HCT116 (cell line): ENCODE measurements around the gene TCL1B. TPM values are rescaled to one million over a fixed set of nuclear protein-coding genes. Genes with fewer than 3 reads are reported as not detected.

Experiments
- ATAC-seq: fragments of 200-7000 bp; cut with Tn5 transposase; 2 replicates; pipeline ENCODE4 v1.9.1; 2020; ENCODE audit warnings: mild to moderate bottlenecking, moderate library complexity
- BruUV-seq: library from RNA; stranded (reverse); fragments of 400-500 nt; replicated peaks from 2 replicates; lab custom pipeline; 2021; lab: Mats Ljungman, UMichigan
- CTCF ChIA-PET: fragments of 300-600 bp; sonication (Branson Sonifier 250); formaldehyde crosslinking; loops from one replicate; lab custom pipeline; 2021; ENCODE audit warnings: antibody characterized with exemption; lab: Charles Lee
- POLR2A ChIA-PET: fragments of 300-600, 350-600 bp; sonication (Branson Sonifier 250); formaldehyde crosslinking; loops from one replicate; lab custom pipeline; 2021; ENCODE audit warnings: antibody characterized with exemption; lab: Charles Lee
- RAD21 ChIA-PET, 2 experiments: fragments of 300-600 bp; sonication (Branson Sonifier 250); formaldehyde crosslinking; loops; one replicate each; lab custom pipeline; 2023; ENCODE audit warnings: low total read pairs in 2 of 2; ENCODE audit not compliant: uncharacterized antibody in 2 of 2, unreplicated experiment in 2 of 2, low non-redundant PET in 1 of 2; lab: Charles Lee
- DNase-seq: peaks from one replicate; pipeline ENCODE4 v3.0.0-alpha.2; 2010; ENCODE audit warnings: low read depth, low spot score
- H2AFZ ChIP-seq: fragments of 200-600 bp; shearing (Covaris generic), sonication (generic); 2 replicates; pipeline ENCODE4 v1.6.1; 2017; ENCODE audit warnings: low read depth, mixed run types, mixed read lengths, antibody characterized with exemption, low read length; ENCODE audit not compliant: poor library complexity, severe bottlenecking
- H3K27ac ChIP-seq: 2 replicates; pipeline ENCODE4 v1.5.1; 2012; ENCODE audit warnings: low read depth, low read length
- H3K27me3 ChIP-seq: fragments of 200-600 bp; sonication (generic); 2 replicates; pipeline ENCODE4 v1.6.1; 2016; ENCODE audit warnings: mixed run types, low read length, mixed read lengths; ENCODE audit not compliant: insufficient read depth
- H3K36me3 ChIP-seq, 2 experiments: fragments of 200-500 bp in 1 of 2; fragments of 200-600 bp in 1 of 2; sonication (Bioruptor generic) in 1 of 2; sonication (generic) in 1 of 2; 2 replicates each; pipeline versions ENCODE4 v1.5.1 to v1.6.1; 2014 to 2016; ENCODE audit warnings: low read length in 2 of 2, inconsistent platforms in 1 of 2, mixed read lengths in 1 of 2, mixed run types in 1 of 2; ENCODE audit not compliant: insufficient read depth in 2 of 2, control insufficient read depth in 1 of 2
- H3K4me1 ChIP-seq, 2 experiments: fragments of 200-600 bp in 1 of 2; sonication (generic) in 1 of 2; 2 replicates each; pipeline versions ENCODE4 v1.5.1 to v1.6.1; 2012 to 2017; ENCODE audit warnings: low read length in 2 of 2, inconsistent platforms in 1 of 2, mild to moderate bottlenecking in 1 of 2, mixed read lengths in 1 of 2, mixed run types in 1 of 2, moderate library complexity in 1 of 2; ENCODE audit not compliant: insufficient read depth in 2 of 2, control insufficient read depth in 1 of 2
- H3K4me2 ChIP-seq: fragments of 200-600 bp; sonication (generic); 2 replicates; pipeline ENCODE4 v1.6.1; 2017; ENCODE audit warnings: mixed run types, low read length, mixed read lengths
- H3K4me3 ChIP-seq, 2 experiments: fragments of 200-600 bp in 1 of 2; sonication (generic) in 1 of 2; replicated peaks in 1 of 2; 2 replicates each; pipeline ENCODE4 v1.5.1; 2011 to 2016; ENCODE audit warnings: low read length in 2 of 2, control low read depth in 1 of 2, low read depth in 1 of 2, mild to moderate bottlenecking in 1 of 2, mixed read lengths in 1 of 2, mixed run types in 1 of 2
- H3K79me2 ChIP-seq: fragments of 200-600 bp; sonication (generic); 2 replicates; pipeline ENCODE4 v1.6.1; 2017; ENCODE audit warnings: mild to moderate bottlenecking, mixed run types, low read length, moderate library complexity, mixed read lengths; ENCODE audit not compliant: insufficient read depth
- H3K9ac ChIP-seq: fragments of 200-600 bp; sonication (generic); 2 replicates; pipeline ENCODE4 v1.6.1; 2016; ENCODE audit warnings: low read length, mixed read lengths
- H3K9me2 ChIP-seq: fragments of 200-600 bp; sonication (generic), shearing (Covaris generic); 2 replicates; pipeline ENCODE4 v1.6.1; 2017; ENCODE audit warnings: mixed run types, mild to moderate bottlenecking, moderate library complexity; ENCODE audit not compliant: insufficient read depth
- H3K9me3 ChIP-seq, 2 experiments: fragments of 200-500 bp in 1 of 2; fragments of 200-600 bp in 1 of 2; sonication (Bioruptor generic) in 1 of 2; sonication (generic) in 1 of 2; 2 replicates each; pipeline ENCODE4 v1.6.1; 2014 to 2017; ENCODE audit warnings: low read length in 2 of 2, mixed read lengths in 2 of 2, inconsistent platforms in 1 of 2, low read depth in 1 of 2, mild to moderate bottlenecking in 1 of 2, mixed run types in 1 of 2, moderate library complexity in 1 of 2; ENCODE audit not compliant: control insufficient read depth in 1 of 2, insufficient read depth in 1 of 2
- H4K20me1 ChIP-seq: fragments of 200-600 bp; sonication (generic), shearing (Covaris generic); 2 replicates; pipeline ENCODE4 v1.6.1; 2017; ENCODE audit warnings: mixed run types, mild to moderate bottlenecking, moderate library complexity; ENCODE audit not compliant: insufficient read depth
- CBX3 ChIP-seq: IDR thresholded peaks from 2 replicates; pipeline ENCODE4 v1.6.1; 2012; ENCODE audit warnings: low read depth
- CEBPB ChIP-seq: IDR thresholded peaks from 2 replicates; pipeline ENCODE4 v1.6.1; 2012; ENCODE audit warnings: low read depth
- EGR1 ChIP-seq: IDR thresholded peaks from 2 replicates; pipeline ENCODE4 v1.6.1; 2012; ENCODE audit warnings: low read depth
- ELF1 ChIP-seq: IDR thresholded peaks from 2 replicates; pipeline ENCODE4 v1.6.1; 2012; ENCODE audit warnings: low read depth, borderline replicate concordance
- EZH2 ChIP-seq: fragments of 200-600 bp; sonication (generic); IDR thresholded peaks from 2 replicates; pipeline ENCODE4 v1.6.1; 2017; ENCODE audit warnings: antibody characterized with exemption, mixed run types
- FOSL1 ChIP-seq: IDR thresholded peaks from 2 replicates; pipeline ENCODE4 v1.6.1; 2012; ENCODE audit warnings: low read depth
- JUND ChIP-seq: IDR thresholded peaks from 2 replicates; pipeline ENCODE4 v1.6.1; 2012
- POLR2A ChIP-seq: IDR thresholded peaks from 2 replicates; pipeline ENCODE4 v1.7.0; 2011; ENCODE audit warnings: borderline replicate concordance; ENCODE audit not compliant: insufficient read depth, insufficient read length; ENCODE audit errors: extremely low read depth
- POLR2AphosphoS5 ChIP-seq: IDR thresholded peaks from 2 replicates; pipeline ENCODE4 v1.6.1; 2011; ENCODE audit warnings: mild to moderate bottlenecking, low read depth, low read length, moderate library complexity
- RAD21 ChIP-seq: IDR thresholded peaks from 2 replicates; pipeline ENCODE4 v1.6.1; 2012; ENCODE audit warnings: low read depth, mild to moderate bottlenecking
- SIN3A ChIP-seq: IDR thresholded peaks from 2 replicates; pipeline ENCODE4 v1.6.1; 2012; ENCODE audit warnings: low read depth
- SP1 ChIP-seq: IDR thresholded peaks from 2 replicates; pipeline ENCODE4 v1.6.1; 2012; ENCODE audit warnings: low read depth
- SRF ChIP-seq: IDR thresholded peaks from 2 replicates; pipeline ENCODE4 v1.6.1; 2012; ENCODE audit warnings: low read depth
- YY1 ChIP-seq: IDR thresholded peaks from 2 replicates; pipeline ENCODE4 v1.6.1; 2011; ENCODE audit warnings: low read length, low read depth, moderate library complexity, mild to moderate bottlenecking; ENCODE audit not compliant: insufficient replicate concordance; ENCODE audit errors: extremely low read depth
- ZFX ChIP-seq: fragments of 450-650 bp; IDR thresholded peaks from 2 replicates; pipeline ENCODE4 v1.6.1; 2017
- ZNF274 ChIP-seq: fragments of 200-500 bp; sonication (Bioruptor generic); IDR thresholded peaks from 2 replicates; pipeline ENCODE4 v1.6.1; 2014; ENCODE audit warnings: mild to moderate bottlenecking, low read depth, low read length, inconsistent platforms
- intact Hi-C: fragments of 100-400 bp; cut with micrococcal nuclease; formaldehyde crosslinking; loops from 2 replicates; pipeline ENCODE4 v1.10.0; 2022
- total RNA-seq: library from RNA; stranded (reverse); gene quantifications from one replicate; pipeline ENCODE4 v1.2.1, GENCODE V29; 2021; ENCODE audit not compliant: unreplicated experiment
- TF ChIP-seq, protein P1 (sequence below): IDR thresholded peaks from 2 replicates; pipeline ENCODE4 v1.6.1; 2011; ENCODE audit warnings: mild to moderate bottlenecking, low read length, moderate library complexity; ENCODE audit not compliant: insufficient replicate concordance; ENCODE audit errors: extremely low read depth
- TF ChIP-seq, protein P2 (sequence below): IDR thresholded peaks from 2 replicates; pipeline ENCODE4 v1.6.1; 2012; ENCODE audit warnings: low read depth
- TF ChIP-seq, protein P3 (sequence below): IDR thresholded peaks from 2 replicates; pipeline ENCODE4 v1.6.1; 2012

TCL1B gene
- total RNA-seq, 1 experiment from 2014 or later, result not detected

DNA sequence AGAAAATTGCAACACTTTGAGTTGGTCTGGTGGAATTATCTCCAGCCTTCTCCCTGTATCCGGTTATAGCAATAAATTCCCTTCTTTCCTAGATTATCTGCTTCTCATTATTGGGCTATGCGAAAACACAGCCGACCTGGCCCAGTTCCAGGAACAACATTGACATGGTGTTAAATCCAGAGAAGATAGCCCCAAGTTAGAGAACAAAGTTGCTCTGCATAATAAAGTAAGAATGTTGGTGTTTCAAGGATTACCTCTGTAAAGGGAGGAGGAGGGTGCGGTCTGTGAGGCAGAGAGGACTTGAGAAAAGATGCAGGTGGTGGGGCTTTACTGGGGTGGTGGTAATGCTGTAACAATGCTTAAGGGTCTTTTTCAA, 15.6 kb downstream of the TCL1B start:
- DNase-seq (no peak), ATAC-seq (no peak)
- no peaks in the 10 kb centered on the region for H3K9me3 ChIP-seq
- CTCF ChIA-PET, result no interaction called here
- H3K4me3 ChIP-seq, result no peak overlapping the region
- no peak overlapping the region for H3K27ac ChIP-seq
- no peaks in the 10 kb centered on the region for H3K36me3 ChIP-seq
- RAD21 ChIA-PET, result no interaction called here
- intact Hi-C loops, result loop anchor here (5.0 kb wide), 1 partner anchor 720 kb away; no protein-coding TSS in a partner anchor
- no peak overlapping the region for H3K9ac ChIP-seq
- POLR2A ChIA-PET, result no interaction called here
- no peak overlapping the region for H3K4me2 ChIP-seq
- H2AFZ ChIP-seq, result no peak overlapping the region
- H3K79me2 ChIP-seq, result no peaks in the 10 kb centered on the region
- TF ChIP-seq POLR2A (no peak), SP1 (no peak), RAD21 (no peak), YY1 (no peak), JUND (no peak), POLR2AphosphoS5 (no peak), FOSL1 (no peak), SIN3A (no peak), SRF (no peak), ELF1 (no peak), EZH2 (no peak), CBX3 (no peak), CEBPB (no peak), ZNF274 (no peak), EGR1 (no peak), ZFX (no peak)
- TF ChIP-seq, protein P1, sequence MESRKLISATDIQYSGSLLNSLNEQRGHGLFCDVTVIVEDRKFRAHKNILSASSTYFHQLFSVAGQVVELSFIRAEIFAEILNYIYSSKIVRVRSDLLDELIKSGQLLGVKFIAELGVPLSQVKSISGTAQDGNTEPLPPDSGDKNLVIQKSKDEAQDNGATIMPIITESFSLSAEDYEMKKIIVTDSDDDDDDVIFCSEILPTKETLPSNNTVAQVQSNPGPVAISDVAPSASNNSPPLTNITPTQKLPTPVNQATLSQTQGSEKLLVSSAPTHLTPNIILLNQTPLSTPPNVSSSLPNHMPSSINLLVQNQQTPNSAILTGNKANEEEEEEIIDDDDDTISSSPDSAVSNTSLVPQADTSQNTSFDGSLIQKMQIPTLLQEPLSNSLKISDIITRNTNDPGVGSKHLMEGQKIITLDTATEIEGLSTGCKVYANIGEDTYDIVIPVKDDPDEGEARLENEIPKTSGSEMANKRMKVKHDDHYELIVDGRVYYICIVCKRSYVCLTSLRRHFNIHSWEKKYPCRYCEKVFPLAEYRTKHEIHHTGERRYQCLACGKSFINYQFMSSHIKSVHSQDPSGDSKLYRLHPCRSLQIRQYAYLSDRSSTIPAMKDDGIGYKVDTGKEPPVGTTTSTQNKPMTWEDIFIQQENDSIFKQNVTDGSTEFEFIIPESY, result no peak
- TF ChIP-seq, protein P2, sequence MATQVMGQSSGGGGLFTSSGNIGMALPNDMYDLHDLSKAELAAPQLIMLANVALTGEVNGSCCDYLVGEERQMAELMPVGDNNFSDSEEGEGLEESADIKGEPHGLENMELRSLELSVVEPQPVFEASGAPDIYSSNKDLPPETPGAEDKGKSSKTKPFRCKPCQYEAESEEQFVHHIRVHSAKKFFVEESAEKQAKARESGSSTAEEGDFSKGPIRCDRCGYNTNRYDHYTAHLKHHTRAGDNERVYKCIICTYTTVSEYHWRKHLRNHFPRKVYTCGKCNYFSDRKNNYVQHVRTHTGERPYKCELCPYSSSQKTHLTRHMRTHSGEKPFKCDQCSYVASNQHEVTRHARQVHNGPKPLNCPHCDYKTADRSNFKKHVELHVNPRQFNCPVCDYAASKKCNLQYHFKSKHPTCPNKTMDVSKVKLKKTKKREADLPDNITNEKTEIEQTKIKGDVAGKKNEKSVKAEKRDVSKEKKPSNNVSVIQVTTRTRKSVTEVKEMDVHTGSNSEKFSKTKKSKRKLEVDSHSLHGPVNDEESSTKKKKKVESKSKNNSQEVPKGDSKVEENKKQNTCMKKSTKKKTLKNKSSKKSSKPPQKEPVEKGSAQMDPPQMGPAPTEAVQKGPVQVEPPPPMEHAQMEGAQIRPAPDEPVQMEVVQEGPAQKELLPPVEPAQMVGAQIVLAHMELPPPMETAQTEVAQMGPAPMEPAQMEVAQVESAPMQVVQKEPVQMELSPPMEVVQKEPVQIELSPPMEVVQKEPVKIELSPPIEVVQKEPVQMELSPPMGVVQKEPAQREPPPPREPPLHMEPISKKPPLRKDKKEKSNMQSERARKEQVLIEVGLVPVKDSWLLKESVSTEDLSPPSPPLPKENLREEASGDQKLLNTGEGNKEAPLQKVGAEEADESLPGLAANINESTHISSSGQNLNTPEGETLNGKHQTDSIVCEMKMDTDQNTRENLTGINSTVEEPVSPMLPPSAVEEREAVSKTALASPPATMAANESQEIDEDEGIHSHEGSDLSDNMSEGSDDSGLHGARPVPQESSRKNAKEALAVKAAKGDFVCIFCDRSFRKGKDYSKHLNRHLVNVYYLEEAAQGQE, result no peak
- TF ChIP-seq, protein P3, sequence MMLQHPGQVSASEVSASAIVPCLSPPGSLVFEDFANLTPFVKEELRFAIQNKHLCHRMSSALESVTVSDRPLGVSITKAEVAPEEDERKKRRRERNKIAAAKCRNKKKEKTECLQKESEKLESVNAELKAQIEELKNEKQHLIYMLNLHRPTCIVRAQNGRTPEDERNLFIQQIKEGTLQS, result no peak
- BruUV-seq, result no TSS peak
- peaks cover 0 to under 1% of the 10 kb centered on the region in 2 experiments; a peak in 1 of 4 replicates for H3K4me1 ChIP-seq
- H3K9me2 ChIP-seq, result no peaks in the 10 kb centered on the region
- H3K27me3 ChIP-seq, result peaks cover 67% of the 10 kb centered on the region
- no peaks in the 10 kb centered on the region for H4K20me1 ChIP-seq
